Measurements from ENCODE around the gene PPP1R13L. TPM values are rescaled to one million over a fixed set of nuclear protein-coding genes. Genes with fewer than 3 reads are reported as not detected.

The PPP1R13L gene
- total and polyA plus RNA-seq, 2 of the 8 experiments (the other 6 are each of a cell fraction or from before 2014, with no cell fraction given): 9.1 to 15.3 TPM

- no peak for TF ChIP-seq SUZ12 (IDR thresholded peaks at IDR 0.05; ENCODE audit: low read length)
Measured at GRCh38 chr19:45357445-45357783, 47.5 kb downstream of the PPP1R13L start (continued).
